GM19043 (cell line): Measurements from ENCODE around the gene PDCD11.
A peak's percentile ranks its signal among the peaks of the same experiment; 100 is the strongest.
"Not testable (repeated sequence)": the region's sequence is repeated elsewhere in the genome, so short reads cannot be mapped to it uniquely, and the experiment has no call there.

Source experiments
- ATAC-seq: cut with Tn5 transposase; IDR thresholded peaks from one replicate; pipeline ENCODE4 v1.9.1; 2021; ENCODE audit warnings: low read depth; ENCODE audit not compliant: unreplicated experiment

PDCD11 gene, protein sequence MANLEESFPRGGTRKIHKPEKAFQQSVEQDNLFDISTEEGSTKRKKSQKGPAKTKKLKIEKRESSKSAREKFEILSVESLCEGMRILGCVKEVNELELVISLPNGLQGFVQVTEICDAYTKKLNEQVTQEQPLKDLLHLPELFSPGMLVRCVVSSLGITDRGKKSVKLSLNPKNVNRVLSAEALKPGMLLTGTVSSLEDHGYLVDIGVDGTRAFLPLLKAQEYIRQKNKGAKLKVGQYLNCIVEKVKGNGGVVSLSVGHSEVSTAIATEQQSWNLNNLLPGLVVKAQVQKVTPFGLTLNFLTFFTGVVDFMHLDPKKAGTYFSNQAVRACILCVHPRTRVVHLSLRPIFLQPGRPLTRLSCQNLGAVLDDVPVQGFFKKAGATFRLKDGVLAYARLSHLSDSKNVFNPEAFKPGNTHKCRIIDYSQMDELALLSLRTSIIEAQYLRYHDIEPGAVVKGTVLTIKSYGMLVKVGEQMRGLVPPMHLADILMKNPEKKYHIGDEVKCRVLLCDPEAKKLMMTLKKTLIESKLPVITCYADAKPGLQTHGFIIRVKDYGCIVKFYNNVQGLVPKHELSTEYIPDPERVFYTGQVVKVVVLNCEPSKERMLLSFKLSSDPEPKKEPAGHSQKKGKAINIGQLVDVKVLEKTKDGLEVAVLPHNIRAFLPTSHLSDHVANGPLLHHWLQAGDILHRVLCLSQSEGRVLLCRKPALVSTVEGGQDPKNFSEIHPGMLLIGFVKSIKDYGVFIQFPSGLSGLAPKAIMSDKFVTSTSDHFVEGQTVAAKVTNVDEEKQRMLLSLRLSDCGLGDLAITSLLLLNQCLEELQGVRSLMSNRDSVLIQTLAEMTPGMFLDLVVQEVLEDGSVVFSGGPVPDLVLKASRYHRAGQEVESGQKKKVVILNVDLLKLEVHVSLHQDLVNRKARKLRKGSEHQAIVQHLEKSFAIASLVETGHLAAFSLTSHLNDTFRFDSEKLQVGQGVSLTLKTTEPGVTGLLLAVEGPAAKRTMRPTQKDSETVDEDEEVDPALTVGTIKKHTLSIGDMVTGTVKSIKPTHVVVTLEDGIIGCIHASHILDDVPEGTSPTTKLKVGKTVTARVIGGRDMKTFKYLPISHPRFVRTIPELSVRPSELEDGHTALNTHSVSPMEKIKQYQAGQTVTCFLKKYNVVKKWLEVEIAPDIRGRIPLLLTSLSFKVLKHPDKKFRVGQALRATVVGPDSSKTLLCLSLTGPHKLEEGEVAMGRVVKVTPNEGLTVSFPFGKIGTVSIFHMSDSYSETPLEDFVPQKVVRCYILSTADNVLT (N-terminal part only)

GRCh38 chr10:103396067-103396788, at the start of gene PDCD11, which contains the start of gene ATP5MK:
Gene PDCD11, plus strand, starts transcription at chr10:103396626. Its CDS starts 1,801 bp downstream, at chr10:103398427.
Gene ATP5MK, minus strand, starts transcription at chr10:103396475. Its CDS starts 4,018 bp downstream, at chr10:103392457.
- peak; percentile 99 for ATAC-seq

DNA sequence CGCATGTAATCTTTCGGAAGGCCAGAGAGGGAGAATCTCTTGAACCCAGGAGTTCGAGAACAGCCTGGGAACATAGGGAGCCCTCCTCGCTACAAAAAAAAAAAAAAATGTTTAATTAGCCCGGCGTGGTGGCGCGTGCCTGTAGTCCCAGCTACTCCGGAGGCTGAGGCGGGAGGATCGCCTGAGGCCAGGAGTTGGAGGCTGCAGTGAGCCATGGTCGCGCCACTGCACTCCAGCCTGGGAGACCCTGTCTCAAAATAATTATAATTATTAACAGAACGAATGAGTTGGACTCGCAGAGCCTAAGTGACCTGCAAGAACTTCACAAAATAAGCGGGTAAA, 46.3 kb upstream of the PDCD11 start:
- no peak for ATAC-seq

- ATAC-seq = peak; percentile 72
Observed at GRCh38 chr10:103350517-103351260, 45.7 kb upstream of the PDCD11 start, which contains the start of gene PCGF6. Gene PCGF6, minus strand, starts transcription at chr10:103351140. Its CDS starts 74 bp downstream, at chr10:103351066.

DNA sequence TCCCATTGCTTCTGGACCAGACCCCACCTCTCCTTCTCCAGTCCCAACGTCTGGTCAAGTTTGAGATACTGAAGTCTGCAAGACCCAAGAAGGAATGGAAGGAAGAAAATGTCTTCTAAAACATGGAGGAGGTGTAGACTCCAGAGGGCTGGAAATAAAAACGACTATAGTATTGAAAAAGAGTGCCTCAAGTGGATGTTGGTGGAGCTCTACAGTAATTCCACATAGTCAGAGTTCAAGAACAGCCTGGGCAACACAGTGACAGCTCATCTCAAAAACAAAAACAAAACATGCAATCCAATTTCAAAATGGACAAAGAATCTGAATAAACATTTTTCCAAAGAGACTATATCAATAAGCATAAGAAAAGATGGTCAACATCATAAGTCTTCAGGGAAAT, 43.1 kb upstream of the PDCD11 start:
- no peak for ATAC-seq

DNA sequence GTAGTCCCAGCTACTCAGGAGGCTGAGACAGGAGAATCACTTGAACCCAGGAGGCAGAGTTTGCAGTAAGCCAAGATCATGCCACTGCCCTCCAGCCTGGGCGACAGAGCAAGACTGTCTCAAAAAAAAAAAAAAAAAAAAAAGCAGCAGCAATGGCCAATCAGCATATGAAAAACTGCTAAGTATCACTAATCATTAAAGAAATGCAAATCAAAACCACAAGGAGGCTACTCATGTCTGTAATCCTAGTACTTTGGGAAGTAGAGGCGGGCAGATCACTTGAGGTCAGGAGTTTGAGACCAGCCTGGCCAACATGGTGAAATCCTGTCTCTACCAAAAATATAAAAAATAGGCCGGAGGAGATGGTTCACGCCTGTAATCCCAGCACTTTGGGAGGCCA, 41.9 kb upstream of the PDCD11 start:
- not testable (repeated sequence) for ATAC-seq

DNA sequence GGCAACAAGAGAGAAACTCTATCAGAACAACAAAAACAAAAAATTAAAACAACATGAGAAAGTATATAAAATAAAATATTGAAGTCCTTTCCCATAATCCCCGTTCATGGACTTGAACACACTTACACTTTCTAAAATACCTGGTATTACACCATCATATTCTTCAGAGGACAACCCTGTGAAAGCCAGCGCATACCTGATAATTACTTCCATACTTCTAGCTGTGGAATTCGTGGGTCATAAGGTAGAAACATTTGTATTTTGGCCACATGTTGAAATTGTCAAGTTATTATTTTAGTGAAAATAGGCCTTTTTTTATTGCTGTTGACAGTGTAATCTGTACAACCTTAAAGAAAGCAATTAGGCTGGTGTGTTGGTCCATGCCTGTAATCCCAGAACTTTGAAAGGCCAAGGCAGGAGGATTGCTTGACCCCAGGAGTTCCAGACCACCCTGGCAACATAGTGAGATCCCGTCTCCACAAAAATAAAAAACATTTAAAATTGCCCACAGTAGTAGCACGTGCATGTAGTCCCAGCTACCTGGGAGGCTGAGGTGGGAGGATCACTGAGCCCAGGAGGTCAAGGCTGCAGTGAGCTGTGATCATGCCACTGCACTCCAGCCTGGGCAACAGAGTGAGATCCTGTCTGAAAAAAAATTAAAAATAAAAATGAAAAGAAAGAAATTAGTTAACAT, 40.4 kb upstream of the PDCD11 start:
- no peak for ATAC-seq

DNA sequence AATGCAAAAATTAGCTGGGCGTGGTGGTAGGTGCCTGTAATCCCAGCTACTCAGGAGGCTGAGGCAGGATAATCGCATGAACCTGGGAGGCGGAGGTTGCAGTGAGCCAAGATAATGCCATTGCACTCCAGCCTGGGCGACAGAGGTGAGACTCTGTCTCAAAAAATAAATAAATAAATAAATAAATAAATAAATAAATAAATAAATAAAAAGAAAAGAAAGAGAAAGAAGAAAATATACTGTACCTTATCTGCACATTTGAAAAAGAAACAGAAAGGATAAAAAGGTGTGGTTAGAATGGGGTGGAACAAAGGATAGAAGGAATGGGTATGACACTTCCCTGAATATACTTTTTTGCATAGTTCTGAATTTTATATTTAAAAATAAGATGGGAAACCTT, 36.9 kb upstream of the PDCD11 start:
- ATAC-seq = not testable (repeated sequence)

DNA sequence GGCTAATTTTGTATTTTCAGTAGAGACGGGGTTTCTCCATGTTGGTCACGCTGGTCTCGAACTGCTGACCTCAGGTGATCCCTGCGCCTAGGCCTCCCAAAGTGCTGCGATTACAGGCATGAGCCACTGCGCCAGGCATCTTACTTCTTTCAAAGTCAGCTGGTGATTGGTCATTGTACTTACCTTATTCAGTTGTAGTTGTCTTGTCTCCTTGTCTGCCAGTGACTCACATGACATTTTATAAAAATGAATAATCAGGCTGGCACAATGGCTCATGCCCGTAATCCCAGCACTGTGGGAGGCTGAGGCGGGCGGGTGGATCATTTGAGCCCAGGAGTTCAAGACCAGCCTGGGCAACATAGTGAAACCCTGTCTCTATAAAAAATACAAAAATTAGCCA, 35.6 kb upstream of the PDCD11 start:
- ATAC-seq = not testable (repeated sequence)

- ATAC-seq = no peak
Observed at GRCh38 chr10:103367379-103367781, 29.0 kb upstream of the PDCD11 start.

GRCh38 chr10:103367782-103368518, 28.5 kb upstream of the PDCD11 start, which contains the start of gene TAF5:
Gene TAF5, plus strand, starts transcription at chr10:103367976. Its CDS starts 14 bp downstream, at chr10:103367990.
- ATAC-seq = peak; percentile 37

GRCh38 chr10:103373544-103373943, 22.9 kb upstream of the PDCD11 start:
- ATAC-seq = no peak

GRCh38 chr10:103374263-103374662, 22.2 kb upstream of the PDCD11 start:
- ATAC-seq = no peak

- peak; percentile 55 for ATAC-seq
Observed at GRCh38 chr10:103382769-103383168, 13.7 kb upstream of the PDCD11 start.

GRCh38 chr10:103394180-103394579, 2.2 kb upstream of the PDCD11 start:
- no peak for ATAC-seq

- no peak for ATAC-seq
Observed at GRCh38 chr10:103395754-103396066, 716 bp upstream of the PDCD11 start.

- no peak for ATAC-seq
Observed at GRCh38 chr10:103396789-103397087, 312 bp downstream of the PDCD11 start.

- ATAC-seq = no peak
Observed at GRCh38 chr10:103397191-103397825, 882 bp downstream of the PDCD11 start.

GRCh38 chr10:103413564-103413963, 17.1 kb downstream of the PDCD11 start:
- ATAC-seq = no peak
